GM10847 (cell line): Measurements from ENCODE around the gene FMR1NB.

Experiments
- POLR2A ChIP-seq: IDR thresholded peaks from 2 replicates; pipeline ENCODE4 v1.6.1; 2011; ENCODE audit not compliant: insufficient read length; ENCODE audit errors: extremely low read depth

FMR1NB gene, protein sequence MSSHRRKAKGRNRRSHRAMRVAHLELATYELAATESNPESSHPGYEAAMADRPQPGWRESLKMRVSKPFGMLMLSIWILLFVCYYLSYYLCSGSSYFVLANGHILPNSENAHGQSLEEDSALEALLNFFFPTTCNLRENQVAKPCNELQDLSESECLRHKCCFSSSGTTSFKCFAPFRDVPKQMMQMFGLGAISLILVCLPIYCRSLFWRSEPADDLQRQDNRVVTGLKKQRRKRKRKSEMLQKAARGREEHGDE

DNA sequence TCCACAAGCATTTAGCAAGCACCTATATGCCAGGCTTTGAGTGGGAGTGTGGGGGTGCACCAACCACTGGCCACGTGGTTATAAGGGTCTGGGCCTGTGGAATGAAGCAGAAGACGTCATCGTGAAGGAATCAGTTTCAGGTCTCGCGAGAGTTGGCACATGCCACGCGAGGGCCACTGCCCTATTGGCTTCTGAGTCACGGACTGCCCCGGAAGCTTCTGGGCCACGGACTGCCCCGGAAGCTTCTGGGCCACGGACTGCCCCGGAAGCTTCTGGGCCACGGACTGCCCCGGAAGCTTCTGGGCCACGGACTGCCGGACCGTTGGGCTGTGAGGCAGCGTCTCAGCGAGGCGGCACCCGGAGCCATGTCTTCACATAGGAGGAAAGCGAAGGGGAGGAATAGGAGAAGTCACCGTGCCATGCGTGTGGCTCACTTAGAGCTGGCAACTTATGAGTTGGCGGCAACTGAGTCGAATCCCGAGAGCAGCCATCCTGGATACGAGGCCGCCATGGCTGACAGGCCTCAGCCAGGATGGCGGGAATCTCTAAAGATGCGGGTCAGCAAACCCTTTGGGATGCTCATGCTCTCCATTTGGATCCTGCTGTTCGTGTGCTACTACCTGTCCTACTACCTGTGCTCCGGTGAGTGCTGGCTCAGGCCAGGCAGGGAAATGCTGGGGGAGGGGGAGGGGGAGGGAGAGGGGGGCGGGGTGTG, at the start of gene FMR1NB:
TSS of gene FMR1NB (plus strand) at position 300 of the 715 bp plus-strand sequence. CDS start at position 366, 66 bp downstream.
- TF ChIP-seq POLR2A, result no peak

DNA sequence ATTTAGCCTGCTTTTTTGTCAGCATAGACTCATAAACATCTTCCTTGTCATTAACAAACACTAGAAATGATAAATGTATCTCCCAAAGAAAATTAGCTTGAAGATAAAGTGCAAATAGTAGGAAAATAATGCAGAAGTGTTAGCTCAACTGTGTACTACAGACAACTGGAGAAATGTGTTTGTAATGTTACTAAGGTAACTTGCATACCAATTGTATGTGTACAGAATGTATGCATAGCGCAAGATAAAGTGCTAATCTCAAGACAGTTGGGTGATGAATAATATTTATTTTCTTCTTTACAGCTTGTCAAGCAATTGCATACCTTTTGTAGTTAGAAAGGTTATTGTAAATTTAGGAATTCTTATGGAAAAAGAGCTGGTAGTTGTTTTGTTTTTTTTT, 47.3 kb upstream of the FMR1NB start:
- TF ChIP-seq POLR2A, result no peak

DNA sequence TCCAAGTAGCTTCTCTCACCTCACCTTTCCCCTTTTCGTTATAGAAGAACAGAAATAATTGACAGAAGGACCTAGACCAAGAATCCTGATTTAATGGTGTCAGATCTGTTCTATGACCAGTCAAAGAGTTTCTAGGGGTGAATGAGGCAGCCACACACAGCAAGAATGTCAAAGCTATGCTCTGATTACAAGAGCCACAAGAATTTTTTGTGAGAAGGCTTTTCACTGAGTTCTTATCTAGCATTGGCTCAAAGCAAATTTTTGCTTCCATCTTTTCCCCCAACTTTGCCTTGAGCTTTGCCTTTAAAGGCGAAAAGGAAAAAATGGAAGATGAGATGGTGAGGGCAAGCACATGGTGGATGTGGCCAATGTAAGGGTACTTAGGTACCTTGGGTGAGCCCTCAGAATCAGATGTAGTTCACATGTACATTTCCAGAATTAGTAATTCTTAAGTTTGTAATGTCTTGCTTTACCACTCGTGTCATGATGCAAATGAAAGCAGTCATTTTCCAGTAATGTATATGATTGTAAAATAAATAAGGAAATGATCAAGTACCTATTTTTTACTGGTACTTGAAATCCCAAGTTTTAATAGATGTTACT, 45.9 kb upstream of the FMR1NB start:
- no peak for TF ChIP-seq POLR2A

DNA sequence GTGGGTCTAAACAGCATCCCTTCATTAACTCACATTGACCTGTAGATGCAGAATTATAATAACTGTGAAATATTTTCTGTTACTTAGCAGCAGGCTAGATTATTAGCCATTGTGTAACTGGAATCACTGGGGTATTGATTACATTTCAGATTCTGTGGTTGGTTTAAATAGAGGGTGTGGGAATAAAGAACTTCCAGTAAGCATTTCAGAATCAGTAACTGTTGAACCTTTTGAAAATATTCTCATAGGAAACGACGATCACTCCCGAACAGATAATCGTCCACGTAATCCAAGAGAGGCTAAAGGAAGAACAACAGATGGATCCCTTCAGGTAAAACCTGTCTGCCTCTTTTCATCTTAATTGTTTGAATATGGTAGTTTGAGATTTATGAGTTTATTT, 35.9 kb upstream of the FMR1NB start:
- no peak for TF ChIP-seq POLR2A

DNA sequence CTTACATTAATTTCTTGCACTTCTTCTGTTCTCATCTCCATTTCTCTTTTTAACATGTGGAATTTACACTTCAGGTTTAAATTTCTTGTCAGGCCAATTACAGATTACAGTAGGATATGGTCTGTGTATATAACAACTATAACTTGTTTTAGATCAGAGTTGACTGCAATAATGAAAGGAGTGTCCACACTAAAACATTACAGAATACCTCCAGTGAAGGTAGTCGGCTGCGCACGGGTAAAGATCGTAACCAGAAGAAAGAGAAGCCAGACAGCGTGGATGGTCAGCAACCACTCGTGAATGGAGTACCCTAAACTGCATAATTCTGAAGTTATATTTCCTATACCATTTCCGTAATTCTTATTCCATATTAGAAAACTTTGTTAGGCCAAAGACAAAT, 32.6 kb upstream of the FMR1NB start:
- no peak for TF ChIP-seq POLR2A

DNA sequence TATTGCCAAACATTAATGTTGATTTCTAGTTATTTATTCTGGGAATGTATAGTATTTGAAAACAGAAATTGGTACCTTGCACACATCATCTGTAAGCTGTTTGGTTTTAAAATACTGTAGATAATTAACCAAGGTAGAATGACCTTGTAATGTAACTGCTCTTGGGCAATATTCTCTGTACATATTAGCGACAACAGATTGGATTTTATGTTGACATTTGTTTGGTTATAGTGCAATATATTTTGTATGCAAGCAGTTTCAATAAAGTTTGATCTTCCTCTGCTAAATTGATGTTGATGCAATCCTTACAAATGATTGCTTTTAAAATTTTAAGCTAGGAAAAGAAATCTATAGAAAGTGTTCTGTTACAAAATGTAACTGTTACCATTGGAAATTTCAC, 30.8 kb upstream of the FMR1NB start:
- no peak for TF ChIP-seq POLR2A

DNA sequence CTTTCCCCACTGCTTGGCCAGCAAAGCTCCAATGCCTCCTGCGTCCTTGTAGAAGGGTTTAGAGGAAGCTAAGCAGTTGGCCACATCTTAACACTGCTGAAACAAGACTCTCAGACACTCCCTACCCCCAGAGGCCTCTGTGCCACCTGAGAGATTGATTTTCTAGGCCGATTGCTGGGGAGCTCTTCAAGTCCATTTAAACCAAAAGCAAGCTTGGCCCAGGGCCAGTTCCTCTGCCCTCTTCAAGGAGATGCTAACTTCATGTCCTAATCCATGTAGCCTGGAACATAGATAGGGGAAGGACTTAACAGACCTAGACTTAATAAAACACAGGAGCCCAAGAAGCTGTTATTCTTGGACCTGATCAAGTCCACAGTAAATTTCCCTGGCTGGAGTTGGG, 27.2 kb upstream of the FMR1NB start:
- no peak for TF ChIP-seq POLR2A

DNA sequence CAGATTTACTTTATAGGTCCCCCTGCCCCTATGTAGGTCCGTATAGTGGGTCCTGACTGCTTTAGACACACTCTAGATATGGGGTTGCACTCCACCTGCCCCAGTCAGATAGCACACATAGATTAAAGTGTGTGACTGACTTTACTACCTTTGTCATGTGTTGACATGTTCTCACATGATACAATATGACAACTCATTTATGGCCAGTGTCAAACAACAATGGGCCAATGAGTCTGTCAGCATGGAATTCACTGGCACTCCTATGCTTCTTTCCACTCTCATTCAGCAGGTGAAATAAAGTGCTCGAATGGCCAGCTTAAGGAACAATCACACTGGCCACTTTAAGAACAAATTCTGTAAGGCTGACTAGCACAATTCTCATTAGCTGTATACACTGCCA, 23.8 kb upstream of the FMR1NB start:
- TF ChIP-seq POLR2A, result no peak

DNA sequence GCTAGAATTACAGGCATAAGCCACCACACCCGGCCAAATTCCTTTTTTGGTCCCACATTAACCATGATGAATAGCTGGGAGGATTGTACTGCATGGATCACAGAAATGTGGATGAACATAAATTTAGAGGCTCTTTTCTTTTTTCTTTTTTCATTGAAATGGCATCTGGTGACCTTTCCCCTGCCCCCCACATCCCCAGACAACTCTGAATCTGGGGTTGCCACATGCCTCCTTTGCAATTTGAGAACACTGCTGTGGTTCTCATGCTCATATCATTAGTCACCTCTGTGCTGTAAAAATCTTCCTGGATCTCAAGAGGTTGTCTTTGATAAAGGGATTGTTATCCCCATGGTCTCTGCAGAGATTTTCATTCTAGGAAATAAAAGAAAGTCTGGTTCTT, 22.8 kb upstream of the FMR1NB start:
- no peak for TF ChIP-seq POLR2A

DNA sequence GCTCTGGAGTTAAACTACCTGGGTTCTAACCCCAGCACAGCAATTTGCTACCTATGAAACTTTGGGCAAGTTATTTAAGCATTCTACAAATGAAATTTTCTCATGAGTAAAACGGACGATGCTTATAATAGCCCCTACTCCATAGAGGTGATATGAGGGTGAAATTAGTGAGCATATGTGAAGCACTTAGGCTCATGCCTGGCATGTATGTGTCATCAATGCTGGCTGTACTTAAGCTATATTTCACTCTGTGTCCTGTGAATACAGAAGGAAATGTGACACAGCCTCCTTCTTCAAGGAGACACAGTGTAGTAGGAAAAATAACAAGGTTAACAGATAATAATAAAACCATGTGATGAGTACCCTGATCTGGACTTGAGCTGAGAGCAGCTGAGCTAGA, 20.4 kb upstream of the FMR1NB start:
- no peak for TF ChIP-seq POLR2A

DNA sequence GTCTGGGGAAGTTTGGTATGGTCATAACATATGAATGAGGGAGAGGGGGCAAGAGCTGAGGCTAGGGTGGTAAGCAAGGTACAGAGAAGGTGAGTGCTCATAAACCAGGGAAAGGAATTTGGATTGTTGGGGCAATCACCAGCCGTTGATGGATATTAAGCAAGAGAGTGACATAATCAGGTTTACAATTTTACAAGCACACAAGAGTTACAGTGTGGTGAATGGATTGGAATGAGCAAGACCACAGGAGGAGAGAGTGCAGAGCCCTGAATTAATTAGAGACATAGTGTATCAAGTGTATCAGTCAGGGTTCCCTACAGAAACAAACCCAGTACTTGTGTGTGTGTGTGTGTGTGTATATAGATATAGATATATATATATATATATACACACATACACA, 18.7 kb upstream of the FMR1NB start:
- TF ChIP-seq POLR2A, result no peak

DNA sequence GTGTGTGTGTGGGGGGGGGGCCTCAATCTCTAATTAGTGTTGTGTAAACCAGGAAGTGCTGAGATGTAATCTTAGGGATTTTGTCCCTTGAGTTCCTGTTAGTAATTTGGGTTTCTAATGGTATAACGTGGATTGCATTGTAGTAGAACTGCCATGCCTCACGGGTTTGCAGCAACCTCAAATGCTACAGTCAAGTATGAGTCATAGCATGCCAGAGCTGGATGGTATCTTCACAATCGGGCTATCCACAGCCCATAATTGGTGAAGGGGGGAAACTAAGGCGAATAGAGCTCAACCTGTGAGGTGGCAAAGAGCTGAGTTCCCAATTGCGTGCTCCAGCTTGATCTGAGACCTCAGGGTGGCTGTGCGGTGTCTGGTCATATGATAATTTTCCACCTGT, 2.2 kb upstream of the FMR1NB start:
- TF ChIP-seq POLR2A, result no peak

DNA sequence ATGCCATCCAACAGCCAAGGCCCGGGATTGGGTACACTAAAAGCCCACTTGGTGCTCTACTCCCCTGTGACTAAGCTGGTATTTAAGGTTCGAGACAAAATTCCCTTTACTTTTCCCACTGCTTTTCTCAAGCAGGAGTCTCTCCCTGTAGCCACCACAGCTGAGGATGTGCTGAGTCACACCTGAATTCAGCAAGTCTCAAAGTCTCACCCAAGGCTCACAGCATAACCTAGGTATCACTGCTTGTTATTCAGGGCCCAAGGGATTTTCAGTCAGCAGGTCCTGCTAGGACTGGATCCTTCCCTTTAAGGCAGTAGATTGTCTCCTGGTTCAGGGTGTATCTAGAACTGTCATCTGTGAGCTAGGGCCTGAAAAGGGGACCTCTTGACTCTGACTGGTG, 39.2 kb downstream of the FMR1NB start:
- TF ChIP-seq POLR2A, result no peak

DNA sequence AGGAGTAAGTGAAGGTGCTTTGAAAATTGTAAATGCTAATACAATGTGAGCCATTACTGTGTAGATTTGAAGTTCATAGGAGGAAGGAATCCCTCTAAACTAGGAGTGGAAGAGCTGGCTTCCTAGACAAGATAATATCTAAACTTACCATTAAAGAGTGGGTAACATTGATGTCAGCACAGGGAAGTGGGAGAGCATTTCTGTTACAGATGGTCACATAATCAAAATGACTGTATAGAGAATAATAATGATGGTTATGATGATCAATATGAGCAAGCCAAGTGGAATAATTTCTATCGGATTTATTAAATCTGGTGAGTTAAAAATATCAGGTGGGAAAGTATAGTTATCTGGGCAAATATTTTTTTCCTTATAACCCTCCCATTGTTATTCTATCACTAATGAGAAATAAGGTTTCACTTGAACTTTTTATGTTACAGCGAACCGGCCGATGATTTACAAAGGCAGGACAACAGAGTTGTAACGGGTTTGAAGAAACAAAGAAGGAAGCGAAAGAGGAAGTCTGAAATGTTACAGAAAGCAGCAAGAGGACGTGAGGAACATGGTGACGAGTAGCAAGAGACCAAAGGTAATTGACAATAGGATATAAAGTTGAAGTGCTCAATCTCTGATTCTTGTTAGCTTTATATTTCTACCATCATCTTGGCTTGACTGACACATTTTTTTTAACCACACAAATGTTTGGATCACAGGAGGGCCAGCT, 43.5 kb downstream of the FMR1NB start:
- no peak for TF ChIP-seq POLR2A

DNA sequence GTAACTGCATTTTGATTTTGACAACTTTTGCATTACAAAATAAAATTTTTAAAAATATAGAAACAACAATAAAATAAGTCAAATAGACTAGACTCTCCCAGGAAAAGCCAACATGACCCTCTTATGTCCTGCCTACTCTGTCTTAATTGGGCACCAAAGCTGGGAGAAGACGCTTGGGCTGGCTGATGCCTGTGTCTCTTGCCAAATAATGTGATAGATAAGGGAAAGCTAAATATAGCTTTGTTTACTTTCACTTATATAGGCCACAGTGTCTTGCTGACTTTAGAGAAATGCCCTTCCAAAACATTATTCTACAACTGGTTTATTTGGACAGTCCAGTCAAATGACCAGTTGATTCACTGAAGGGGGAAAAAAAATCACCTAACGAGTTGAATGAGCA, 54.2 kb downstream of the FMR1NB start:
- TF ChIP-seq POLR2A, result no peak

DNA sequence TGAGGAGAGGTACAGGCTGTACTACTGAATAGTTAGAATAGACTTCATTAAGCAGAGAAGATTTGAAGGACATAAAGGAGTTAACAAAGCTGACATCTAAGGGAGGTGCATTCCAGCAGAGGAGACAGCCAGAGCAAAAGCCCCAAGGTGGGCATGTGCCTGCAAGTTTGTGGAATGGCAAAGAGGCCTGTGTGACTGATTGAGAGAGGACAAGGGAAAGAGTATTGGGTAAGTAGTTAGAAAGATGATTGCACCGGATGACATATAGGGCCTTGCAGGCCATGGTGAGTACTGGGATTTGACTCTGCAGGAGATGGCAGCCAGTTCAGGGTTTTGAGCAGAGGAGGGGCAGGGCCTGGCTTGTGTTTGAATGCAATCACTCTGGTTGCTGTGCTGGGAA, 55.9 kb downstream of the FMR1NB start:
- TF ChIP-seq POLR2A, result no peak
